Mesodermal cell (in vitro differentiated cells): Measurements from ENCODE around the gene UQCRFS1.
"Not testable (repeated sequence)": the region's sequence is repeated elsewhere in the genome, so short reads cannot be mapped to it uniquely, and the experiment has no call there.

Experiments
- H3K27ac ChIP-seq: 2 replicates; pipeline ENCODE4 v1.7.0; 2013; ENCODE audit warnings: mild to moderate bottlenecking, low read depth, low read length, moderate library complexity; ENCODE audit not compliant: severe bottlenecking
- H3K36me3 ChIP-seq: 2 replicates; pipeline ENCODE4 v1.7.1; 2013; ENCODE audit warnings: mild to moderate bottlenecking, low read length, moderate library complexity; ENCODE audit not compliant: control insufficient read depth, insufficient read depth
- H3K4me1 ChIP-seq: one replicate; pipeline ENCODE4 v1.7.1; 2013; ENCODE audit warnings: mild to moderate bottlenecking, low read length; ENCODE audit not compliant: insufficient read depth, control insufficient read depth, poor library complexity, severe bottlenecking
- H3K4me3 ChIP-seq: 2 replicates; pipeline ENCODE4 v1.7.0; 2013; ENCODE audit warnings: low read length, control low read depth, mild to moderate bottlenecking; ENCODE audit not compliant: insufficient read depth, poor library complexity, severe bottlenecking; ENCODE audit errors: extremely low read depth
- H3K9me3 ChIP-seq: 2 replicates; pipeline ENCODE4 v1.7.1; 2013; ENCODE audit warnings: mild to moderate bottlenecking, low read length, moderate library complexity; ENCODE audit not compliant: control insufficient read depth
- WGBS, 2 experiments: methylation state at CpG; one replicate each; pipeline ENCODE4 v1.1.5; 2013; ENCODE audit warnings: missing lambda C conversion rate in 2 of 2; ENCODE audit not compliant: insufficient coverage in 2 of 2; 5-methylcytosine and 5-hydroxymethylcytosine counted together

Gene UQCRFS1

GRCh38 chr19:29247872-29248271 lies 34.9 kb upstream of the UQCRFS1 start:
- 57 to 62% methylated on average over 7 to 9 of the region's 9 CpGs for WGBS, 2 experiments
- no peaks in the 10 kb centered on the region for H3K4me1 ChIP-seq
- no peak overlapping the region for H3K4me3 ChIP-seq
- H3K27ac ChIP-seq = no peak overlapping the region
- H3K36me3 ChIP-seq = no peaks in the 10 kb centered on the region
- no peaks in the 10 kb centered on the region for H3K9me3 ChIP-seq

- no peaks in the 10 kb centered on the region for H3K9me3 ChIP-seq
- no CpG with 5 or more reads among the region's 9 CpGs for WGBS, 2 experiments
- H3K27ac ChIP-seq = no peak overlapping the region
- no peaks in the 10 kb centered on the region for H3K36me3 ChIP-seq
- H3K4me3 ChIP-seq = no peak overlapping the region
- no peaks in the 10 kb centered on the region for H3K4me1 ChIP-seq
Measured at GRCh38 chr19:29247471-29247870, 34.5 kb upstream of the UQCRFS1 start.

- Histone ChIP-seq H3K4me1 (no peaks in the 10 kb centered on the region), H3K4me3 (no peak overlapping the region), H3K36me3 (no peaks in the 10 kb centered on the region), H3K27ac (no peak overlapping the region), H3K9me3 (no peaks in the 10 kb centered on the region)
- WGBS, 2 experiments = 84 to 100% methylated on average over 2 of the region's 3 CpGs
Measured at GRCh38 chr19:29247051-29247450, 34.1 kb upstream of the UQCRFS1 start.

GRCh38 chr19:29245215-29245614 lies 32.3 kb upstream of the UQCRFS1 start:
- no peaks in the 10 kb centered on the region for H3K36me3 ChIP-seq
- H3K4me3 ChIP-seq = no peak overlapping the region
- 91 to 96% methylated on average over 4 to 6 of the region's 6 CpGs for WGBS, 2 experiments
- H3K4me1 ChIP-seq = no peaks in the 10 kb centered on the region
- no peaks in the 10 kb centered on the region for H3K9me3 ChIP-seq
- H3K27ac ChIP-seq = no peak overlapping the region

- Histone ChIP-seq H3K4me1 (no peaks in the 10 kb centered on the region), H3K4me3 (no peak overlapping the region), H3K36me3 (no peaks in the 10 kb centered on the region), H3K27ac (no peak overlapping the region), H3K9me3 (no peaks in the 10 kb centered on the region)
Measured at GRCh38 chr19:29241324-29241723, 28.4 kb upstream of the UQCRFS1 start.

GRCh38 chr19:29239213-29239776 lies 26.3 kb upstream of the UQCRFS1 start:
- Histone ChIP-seq H3K4me1 (no peaks in the 10 kb centered on the region), H3K36me3 (no peaks in the 10 kb centered on the region), H3K27ac (no peak overlapping the region), H3K4me3 (no peak overlapping the region), H3K9me3 (no peaks in the 10 kb centered on the region)
- WGBS, 2 experiments = 60 to 74% methylated on average over 2 of the region's 2 CpGs

- no peaks in the 10 kb centered on the region for H3K36me3 ChIP-seq
- no peaks in the 10 kb centered on the region for H3K4me1 ChIP-seq
- H3K9me3 ChIP-seq = no peaks in the 10 kb centered on the region
- H3K4me3 ChIP-seq = no peak overlapping the region
- WGBS, 2 experiments = 75 to 86% methylated on average over 4 of the region's 5 CpGs
- H3K27ac ChIP-seq = no peak overlapping the region
Measured at GRCh38 chr19:29233591-29233990, 20.6 kb upstream of the UQCRFS1 start.

GRCh38 chr19:29232315-29232852 lies 19.4 kb upstream of the UQCRFS1 start:
- no peak overlapping the region for H3K27ac ChIP-seq
- H3K36me3 ChIP-seq = no peaks in the 10 kb centered on the region
- no peaks in the 10 kb centered on the region for H3K9me3 ChIP-seq
- 73 to 80% methylated on average over 1 to 3 of the region's 3 CpGs for WGBS, 2 experiments
- H3K4me3 ChIP-seq = no peak overlapping the region
- H3K4me1 ChIP-seq = no peaks in the 10 kb centered on the region

- not testable (repeated sequence) for H3K27ac ChIP-seq, H3K9me3 ChIP-seq, H3K4me3 ChIP-seq, H3K36me3 ChIP-seq, H3K4me1 ChIP-seq
- WGBS, 2 experiments = no CpG with 5 or more reads among the region's 6 CpGs
Measured at GRCh38 chr19:29231306-29231705, 18.4 kb upstream of the UQCRFS1 start.

GRCh38 chr19:29217616-29218015 lies 4.7 kb upstream of the UQCRFS1 start:
- WGBS, 2 experiments = 74 to 77% methylated on average over 6 of the region's 7 CpGs
- H3K36me3 ChIP-seq = no peaks in the 10 kb centered on the region
- H3K4me3 ChIP-seq = no peak overlapping the region
- no peaks in the 10 kb centered on the region for H3K9me3 ChIP-seq
- no peak overlapping the region for H3K27ac ChIP-seq
- no peaks in the 10 kb centered on the region for H3K4me1 ChIP-seq

GRCh38 chr19:29216021-29216420 lies 3.1 kb upstream of the UQCRFS1 start:
- no peak overlapping the region for H3K27ac ChIP-seq
- no peaks in the 10 kb centered on the region for H3K4me1 ChIP-seq
- 76 to 91% methylated on average over 2 of the region's 4 CpGs for WGBS, 2 experiments
- no peak overlapping the region for H3K4me3 ChIP-seq
- H3K36me3 ChIP-seq = peaks cover 6% of the 10 kb centered on the region
- H3K9me3 ChIP-seq = peaks cover 5% of the 10 kb centered on the region
